Coronary artery (tissue), 2 donors: Measurements from ENCODE around the gene NMU.
"Not testable (repeated sequence)": the region's sequence is repeated elsewhere in the genome, so short reads cannot be mapped to it uniquely, and the experiment has no call there.

Source experiments
- DNase-seq: peaks from one replicate; pipeline ENCODE4 v3.0.0-alpha.2; 2017; ENCODE audit warnings: low spot score
- H3K27ac ChIP-seq, 2 donors: fragments of 200-600 bp; sonication (generic); one replicate each; pipeline ENCODE4 v1.5.1; 2016 to 2019
- H3K4me3 ChIP-seq: fragments of 200-600 bp; sonication (generic); 2 replicates; pipeline ENCODE4 v1.5.1; 2016; ENCODE audit warnings: mild to moderate bottlenecking, moderate library complexity
- CTCF ChIP-seq: fragments of 200-600 bp; sonication (generic); IDR thresholded peaks from one replicate; pipeline ENCODE4 v1.5.1; 2019; ENCODE audit warnings: antibody characterized with exemption

NMU gene

GRCh38 chr4:55592014-55592413, 44.1 kb downstream of the NMU start, which contains the start of gene PDCL2:
Gene PDCL2, minus strand, starts transcription at chr4:55592245. Its CDS starts 136 bp downstream, at chr4:55592109.
- no peak within 1 kb of the TSS for H3K27ac ChIP-seq
- no peak for TF ChIP-seq CTCF
- DNase-seq, result no peak
- H3K4me3 ChIP-seq, result no peak within 1 kb of the TSS

GRCh38 chr4:55588160-55588559, 47.9 kb downstream of the NMU start:
- Histone ChIP-seq H3K4me3 (no peak overlapping the region), H3K27ac (no peak overlapping the region)
- TF ChIP-seq CTCF, result no peak
- no peak for DNase-seq

GRCh38 chr4:55582773-55583172, 53.3 kb downstream of the NMU start:
- not testable (repeated sequence) for H3K4me3 ChIP-seq, H3K27ac ChIP-seq, DNase-seq

- no peak for TF ChIP-seq CTCF
- no peak for DNase-seq
- Histone ChIP-seq H3K4me3 (no peak overlapping the region), H3K27ac (no peak overlapping the region)
Measured at GRCh38 chr4:55578341-55579010, 57.6 kb downstream of the NMU start.

- Histone ChIP-seq H3K4me3 (no peak overlapping the region), H3K27ac (no peak overlapping the region)
- no peak for TF ChIP-seq CTCF
- no peak for DNase-seq
Measured at GRCh38 chr4:55575513-55575912, 60.6 kb downstream of the NMU start.

GRCh38 chr4:55574252-55574651, 61.8 kb downstream of the NMU start:
- Histone ChIP-seq H3K27ac (no peak overlapping the region), H3K4me3 (no peak overlapping the region)
- DNase-seq, result no peak
- TF ChIP-seq CTCF, result no peak

GRCh38 chr4:55571806-55572205, 64.3 kb downstream of the NMU start:
- no peak overlapping the region for H3K4me3 ChIP-seq
- no peak for TF ChIP-seq CTCF
- no peak overlapping the region for H3K27ac ChIP-seq
- DNase-seq, result no peak
